ENCODE data around the gene BRF1. TPM values are rescaled to one million over a fixed set of nuclear protein-coding genes. Genes with fewer than 3 reads are reported as not detected.

The BRF1 gene
- polyA plus RNA-seq, 4 donors = 18.4 to 28.0 (median 20.2) TPM

GRCh38 chr14:105178868-105179140 lies 122.0 kb downstream of the BRF1 start:
- Histone ChIP-seq H3K4me1 (ENCODE audit: control insufficient read depth in 3 of 3, insufficient read depth in 2 of 3, low read depth in 1 of 3, low read length in 2 of 3) (peaks cover 0 to 18% (median 0%) of the 10 kb centered on the region in 3 donors), H3K27me3 (ENCODE audit: control insufficient read depth in 3 of 3, insufficient read depth in 3 of 3, low read length in 3 of 3) (peaks cover 0 to 7% (median 0%) of the 10 kb centered on the region in 3 donors), H3K36me3 (ENCODE audit: control insufficient read depth in 3 of 3, insufficient read depth in 2 of 3, low read depth in 1 of 3, low read length in 3 of 3) (peaks cover 0 to 51% (median 0%) of the 10 kb centered on the region in 3 donors), H3K9me3 (ENCODE audit: control insufficient read depth in 2 of 2, insufficient read depth in 1 of 2, low read depth in 1 of 2, low read length in 1 of 2) (no peaks in the 10 kb centered on the region), H3K27ac (ENCODE audit: low read depth in 1 of 3, low read length in 2 of 3) (no peak overlapping the region), H3K4me3 (ENCODE audit: low read depth in 1 of 3, low read length in 3 of 3) (no peak overlapping the region)
- FAIRE-seq = no peak
- no peak for DNase-seq
- WGBS, 3 donors = 90 to 100% (median 91%) methylated on average over 1 to 11 of the region's 11 CpGs

- Histone ChIP-seq H3K9me3 (ENCODE audit: control insufficient read depth in 2 of 2, insufficient read depth in 1 of 2, low read depth in 1 of 2, low read length in 1 of 2) (no peaks in the 10 kb centered on the region), H3K27ac (ENCODE audit: low read depth in 1 of 3, low read length in 2 of 3) (no peak overlapping the region), H3K27me3 (ENCODE audit: control insufficient read depth in 3 of 3, insufficient read depth in 3 of 3, low read length in 3 of 3) (peaks cover 0 to 4% (median 0%) of the 10 kb centered on the region in 3 donors), H3K4me1 (ENCODE audit: control insufficient read depth in 3 of 3, insufficient read depth in 2 of 3, low read depth in 1 of 3, low read length in 2 of 3) (peaks cover 0 to 18% (median 0%) of the 10 kb centered on the region in 3 donors), H3K36me3 (ENCODE audit: control insufficient read depth in 3 of 3, insufficient read depth in 2 of 3, low read depth in 1 of 3, low read length in 3 of 3) (peaks cover 0 to 56% (median 0%) of the 10 kb centered on the region in 3 donors), H3K4me3 (ENCODE audit: low read depth in 1 of 3, low read length in 3 of 3) (no peak overlapping the region)
- no peak for DNase-seq
- WGBS, 3 donors = 85 to 91% (median 86%) methylated on average over 18 to 19 of the region's 19 CpGs
- FAIRE-seq = no peak
Observed at GRCh38 chr14:105178069-105178867, 122.5 kb downstream of the BRF1 start.

- H3K9me3 ChIP-seq (ENCODE audit: control insufficient read depth in 2 of 2, insufficient read depth in 1 of 2, low read depth in 1 of 2, low read length in 1 of 2) = no peaks in the 10 kb centered on the region
- peaks cover 0 to 4% (median 0%) of the 10 kb centered on the region in 3 donors for H3K27me3 ChIP-seq (ENCODE audit: control insufficient read depth in 3 of 3, insufficient read depth in 3 of 3, low read length in 3 of 3)
- 75 to 78% (median 75%) methylated on average over 11 of the region's 11 CpGs for WGBS, 3 donors
- H3K4me3 ChIP-seq (ENCODE audit: low read depth in 1 of 3, low read length in 3 of 3) = no peak overlapping the region
- FAIRE-seq = no peak
- peaks cover 0 to 59% (median 0%) of the 10 kb centered on the region in 3 donors for H3K36me3 ChIP-seq (ENCODE audit: control insufficient read depth in 3 of 3, insufficient read depth in 2 of 3, low read depth in 1 of 3, low read length in 3 of 3)
- H3K4me1 ChIP-seq (ENCODE audit: control insufficient read depth in 3 of 3, insufficient read depth in 2 of 3, low read depth in 1 of 3, low read length in 2 of 3) = peaks cover 0 to 17% (median 0%) of the 10 kb centered on the region in 3 donors
- DNase-seq = no peak
- H3K27ac ChIP-seq (ENCODE audit: low read depth in 1 of 3, low read length in 2 of 3) = no peak overlapping the region
Observed at GRCh38 chr14:105177082-105177481, 123.7 kb downstream of the BRF1 start.

GRCh38 chr14:105176513-105176912 lies 124.3 kb downstream of the BRF1 start:
- 71 to 81% (median 75%) methylated on average over 15 of the region's 15 CpGs for WGBS, 3 donors
- FAIRE-seq (no peak), DNase-seq (no peak)
- no peaks in the 10 kb centered on the region for H3K9me3 ChIP-seq (ENCODE audit: control insufficient read depth in 2 of 2, insufficient read depth in 1 of 2, low read depth in 1 of 2, low read length in 1 of 2)
- H3K4me3 ChIP-seq (ENCODE audit: low read depth in 1 of 3, low read length in 3 of 3) = no peak overlapping the region
- peaks cover 0 to 11% (median 0%) of the 10 kb centered on the region in 3 donors for H3K4me1 ChIP-seq (ENCODE audit: control insufficient read depth in 3 of 3, insufficient read depth in 2 of 3, low read depth in 1 of 3, low read length in 2 of 3)
- H3K36me3 ChIP-seq (ENCODE audit: control insufficient read depth in 3 of 3, insufficient read depth in 2 of 3, low read depth in 1 of 3, low read length in 3 of 3) = peaks cover 0 to 59% (median 0%) of the 10 kb centered on the region in 3 donors
- H3K27ac ChIP-seq (ENCODE audit: low read depth in 1 of 3, low read length in 2 of 3) = no peak overlapping the region
- H3K27me3 ChIP-seq (ENCODE audit: control insufficient read depth in 3 of 3, insufficient read depth in 3 of 3, low read length in 3 of 3) = no peaks in the 10 kb centered on the region

- FAIRE-seq (no peak), DNase-seq (no peak)
- no peaks in the 10 kb centered on the region for H3K9me3 ChIP-seq (ENCODE audit: control insufficient read depth in 2 of 2, insufficient read depth in 1 of 2, low read depth in 1 of 2, low read length in 1 of 2)
- 66 to 80% (median 67%) methylated on average over 22 to 32 of the region's 32 CpGs for WGBS, 3 donors
- peaks cover 0 to under 1% (median 0%) of the 10 kb centered on the region in 3 donors for H3K4me1 ChIP-seq (ENCODE audit: control insufficient read depth in 3 of 3, insufficient read depth in 2 of 3, low read depth in 1 of 3, low read length in 2 of 3)
- peaks cover 0 to 50% (median 0%) of the 10 kb centered on the region in 3 donors for H3K36me3 ChIP-seq (ENCODE audit: control insufficient read depth in 3 of 3, insufficient read depth in 2 of 3, low read depth in 1 of 3, low read length in 3 of 3)
- no peak overlapping the region for H3K27ac ChIP-seq (ENCODE audit: low read depth in 1 of 3, low read length in 2 of 3)
- H3K27me3 ChIP-seq (ENCODE audit: control insufficient read depth in 3 of 3, insufficient read depth in 3 of 3, low read length in 3 of 3) = peaks cover 3 to 13% (median 5%) of the 10 kb centered on the region in 3 donors
- H3K4me3 ChIP-seq (ENCODE audit: low read depth in 1 of 3, low read length in 3 of 3) = no peak overlapping the region
Observed at GRCh38 chr14:105173901-105174894, 126.6 kb downstream of the BRF1 start.

GRCh38 chr14:105173145-105173544 lies 127.7 kb downstream of the BRF1 start:
- FAIRE-seq (no peak), DNase-seq (no peak)
- Histone ChIP-seq H3K27me3 (ENCODE audit: control insufficient read depth in 3 of 3, insufficient read depth in 3 of 3, low read length in 3 of 3) (peaks cover 3 to 15% (median 5%) of the 10 kb centered on the region in 3 donors), H3K4me3 (ENCODE audit: low read depth in 1 of 3, low read length in 3 of 3) (no peak overlapping the region), H3K27ac (ENCODE audit: low read depth in 1 of 3, low read length in 2 of 3) (no peak overlapping the region), H3K36me3 (ENCODE audit: control insufficient read depth in 3 of 3, insufficient read depth in 2 of 3, low read depth in 1 of 3, low read length in 3 of 3) (peaks cover 0 to 46% (median 0%) of the 10 kb centered on the region in 3 donors), H3K9me3 (ENCODE audit: control insufficient read depth in 2 of 2, insufficient read depth in 1 of 2, low read depth in 1 of 2, low read length in 1 of 2) (no peaks in the 10 kb centered on the region), H3K4me1 (ENCODE audit: control insufficient read depth in 3 of 3, insufficient read depth in 2 of 3, low read depth in 1 of 3, low read length in 2 of 3) (no peaks in the 10 kb centered on the region)
- 83 to 92% (median 88%) methylated on average over 13 of the region's 13 CpGs for WGBS, 3 donors

- FAIRE-seq = no peak
- Histone ChIP-seq H3K36me3 (ENCODE audit: control insufficient read depth in 3 of 3, insufficient read depth in 2 of 3, low read depth in 1 of 3, low read length in 3 of 3) (peaks cover 0 to 40% (median 0%) of the 10 kb centered on the region in 3 donors), H3K27me3 (ENCODE audit: control insufficient read depth in 3 of 3, insufficient read depth in 3 of 3, low read length in 3 of 3) (peaks cover 5 to 20% (median 7%) of the 10 kb centered on the region in 3 donors), H3K9me3 (ENCODE audit: control insufficient read depth in 2 of 2, insufficient read depth in 1 of 2, low read depth in 1 of 2, low read length in 1 of 2) (no peaks in the 10 kb centered on the region), H3K27ac (ENCODE audit: low read depth in 1 of 3, low read length in 2 of 3) (no peak overlapping the region), H3K4me1 (ENCODE audit: control insufficient read depth in 3 of 3, insufficient read depth in 2 of 3, low read depth in 1 of 3, low read length in 2 of 3) (no peaks in the 10 kb centered on the region), H3K4me3 (ENCODE audit: low read depth in 1 of 3, low read length in 3 of 3) (no peak overlapping the region)
- WGBS, 3 donors = 63 to 74% (median 63%) methylated on average over 6 to 7 of the region's 7 CpGs
- no peak for DNase-seq
Observed at GRCh38 chr14:105172476-105172875, 128.3 kb downstream of the BRF1 start.

- Histone ChIP-seq H3K36me3 (ENCODE audit: control insufficient read depth in 3 of 3, insufficient read depth in 2 of 3, low read depth in 1 of 3, low read length in 3 of 3) (peaks cover 0 to 28% (median 0%) of the 10 kb centered on the region in 3 donors), H3K9me3 (ENCODE audit: control insufficient read depth in 2 of 2, insufficient read depth in 1 of 2, low read depth in 1 of 2, low read length in 1 of 2) (no peaks in the 10 kb centered on the region), H3K4me1 (ENCODE audit: control insufficient read depth in 3 of 3, insufficient read depth in 2 of 3, low read depth in 1 of 3, low read length in 2 of 3) (no peaks in the 10 kb centered on the region), H3K4me3 (ENCODE audit: low read depth in 1 of 3, low read length in 3 of 3) (no peak overlapping the region), H3K27ac (ENCODE audit: low read depth in 1 of 3, low read length in 2 of 3) (no peak overlapping the region), H3K27me3 (ENCODE audit: control insufficient read depth in 3 of 3, insufficient read depth in 3 of 3, low read length in 3 of 3) (peaks cover 5 to 30% (median 11%) of the 10 kb centered on the region in 3 donors)
- DNase-seq (no peak), FAIRE-seq (no peak)
- WGBS, 3 donors = 11 to 28% (median 16%) methylated on average over 19 of the region's 19 CpGs
Observed at GRCh38 chr14:105171004-105171673, 129.7 kb downstream of the BRF1 start.

Data from small intestine (tissue), 7 donors.